ENCODE results near the gene SPEF1.

The SPEF1 gene

DNA sequence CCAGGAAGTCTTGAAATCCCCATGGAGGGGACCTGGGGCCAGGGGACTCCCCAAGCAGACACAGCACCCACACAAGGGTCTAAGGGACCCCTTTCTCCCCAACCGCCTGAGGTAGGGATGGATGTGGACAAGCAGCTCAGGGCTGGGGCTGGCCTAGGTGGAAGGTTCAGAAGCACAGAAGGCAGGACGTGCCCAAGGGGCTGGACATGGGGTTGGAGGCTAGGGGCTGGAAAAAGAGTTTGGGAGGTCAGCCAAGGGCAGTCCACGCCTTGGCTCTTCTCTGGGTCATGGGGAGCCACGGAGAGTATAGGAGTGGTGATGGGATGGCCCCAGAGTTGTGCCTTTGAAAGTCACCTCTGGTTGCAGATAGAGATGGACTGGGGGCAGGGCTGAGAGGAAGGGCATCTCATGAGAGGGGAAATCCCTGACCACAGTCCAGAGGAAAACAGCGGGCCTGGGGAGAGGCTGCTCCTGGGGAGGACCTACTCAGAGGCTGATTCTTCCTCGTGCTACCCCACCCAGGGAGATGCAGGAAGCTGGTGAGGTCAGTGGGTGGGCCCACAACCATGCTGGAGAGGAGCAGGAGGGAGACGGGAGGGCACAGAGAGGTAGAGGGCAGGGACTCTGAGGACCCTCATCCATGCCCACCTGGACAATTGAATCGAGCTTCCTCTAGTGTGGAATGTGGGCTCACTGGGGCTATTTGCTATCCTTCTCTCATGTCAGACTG lies 51.3 kb downstream of the SPEF1 start:
- no peak for DNase-seq

DNA sequence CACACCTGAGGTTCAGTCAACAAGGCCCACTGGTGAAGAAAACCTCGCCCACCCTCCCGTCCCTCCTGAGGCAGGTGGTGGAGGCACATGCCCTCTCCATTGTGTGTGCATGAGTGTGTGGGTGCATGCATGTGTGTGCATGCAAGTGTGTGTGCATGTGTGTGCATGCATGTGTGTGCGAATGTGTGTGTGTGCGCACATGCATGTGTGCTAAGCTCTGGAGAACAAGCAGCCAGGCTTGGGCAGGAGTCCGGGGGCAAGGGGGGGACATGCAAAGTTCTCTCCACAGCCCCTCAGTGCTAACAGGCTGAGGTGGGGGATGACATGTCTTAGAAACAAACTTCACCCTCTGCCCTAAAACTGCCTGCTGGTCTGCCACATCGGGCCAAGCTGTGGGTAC lies 51.9 kb downstream of the SPEF1 start:
- no peak for DNase-seq

DNA sequence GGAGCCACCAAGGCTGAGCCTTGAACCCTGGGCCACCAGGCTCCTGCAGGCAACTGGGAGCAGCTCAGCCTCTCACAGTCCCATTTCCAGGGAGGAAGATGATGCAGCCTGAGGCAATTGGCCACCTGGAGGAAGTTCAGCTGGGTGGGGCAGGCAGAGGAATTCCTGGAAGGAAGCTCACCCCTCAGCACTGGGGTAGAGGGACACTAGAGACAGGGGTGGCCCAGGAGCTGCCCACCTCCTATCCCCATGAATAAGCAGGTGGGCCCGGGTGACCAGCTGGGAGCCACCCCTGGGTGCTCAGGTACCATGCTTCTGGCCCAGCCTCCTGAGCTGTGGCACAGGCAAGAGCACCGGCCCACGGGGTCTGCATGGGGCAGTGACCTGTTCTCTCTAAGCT lies 52.4 kb downstream of the SPEF1 start:
- no peak for DNase-seq

DNA sequence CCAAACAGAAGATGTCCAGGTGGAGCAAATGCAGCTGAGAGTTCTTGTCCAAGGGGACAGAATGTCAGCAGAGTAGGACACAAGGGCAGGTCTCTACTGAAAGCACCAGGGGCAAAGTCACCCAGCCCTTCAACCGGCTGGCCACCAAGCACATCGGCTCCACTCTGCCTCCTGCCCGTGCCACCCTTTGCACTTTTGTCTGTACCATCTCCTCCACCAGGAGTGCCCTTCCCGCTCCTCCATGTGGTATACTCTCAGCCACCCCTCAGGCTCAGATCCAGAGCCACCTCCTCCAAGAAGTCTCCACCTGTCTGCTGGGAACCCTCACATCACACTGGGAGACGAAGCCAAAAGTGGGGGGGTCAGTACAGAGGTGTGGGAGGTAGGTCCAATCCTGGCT lies 52.9 kb downstream of the SPEF1 start:
- DNase-seq = no peak
